ENCODE measurements around the gene CCDC12.
A peak's percentile ranks its signal among the peaks of the same experiment; 100 is the strongest.

Gene CCDC12

DNA sequence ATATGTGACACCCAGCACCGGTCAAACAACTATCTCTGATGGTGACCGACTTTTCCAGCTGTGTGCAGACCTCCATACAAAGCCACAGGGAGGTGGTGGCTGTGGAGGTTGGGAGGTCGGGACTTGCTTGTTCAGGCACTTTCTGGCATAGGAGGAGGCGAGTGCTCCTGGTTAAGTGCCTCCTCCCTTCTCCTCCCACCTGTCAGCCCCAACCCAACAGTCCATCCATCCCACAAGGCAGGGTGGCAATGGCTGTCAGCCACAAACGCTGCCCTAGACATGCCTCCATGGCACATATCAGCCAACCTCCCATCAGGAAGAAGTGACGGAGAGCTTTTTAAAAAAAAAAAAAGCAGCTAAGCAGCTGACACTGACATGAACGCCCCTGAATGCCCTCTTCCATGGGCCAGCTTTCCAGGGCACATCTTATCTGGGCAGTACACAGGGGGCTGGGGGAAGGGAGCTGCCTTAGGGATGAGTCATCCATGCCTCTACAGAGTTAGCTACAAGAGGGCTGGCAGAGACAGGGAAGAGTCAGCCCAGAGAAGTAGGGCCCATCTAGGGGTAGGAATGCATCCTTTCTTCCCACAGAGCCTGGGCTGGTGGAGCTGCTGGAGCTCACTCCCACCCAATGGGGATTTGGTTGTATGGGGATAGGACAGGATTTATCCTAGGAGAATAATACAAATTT, 41.2 kb downstream of the CCDC12 start:
- no peak for DNase-seq

GRCh38 chr3:46934498-46935167, 41.9 kb downstream of the CCDC12 start:
- no peak for DNase-seq

GRCh38 chr3:46934072-46934471, 42.5 kb downstream of the CCDC12 start:
- no peak for DNase-seq

DNA sequence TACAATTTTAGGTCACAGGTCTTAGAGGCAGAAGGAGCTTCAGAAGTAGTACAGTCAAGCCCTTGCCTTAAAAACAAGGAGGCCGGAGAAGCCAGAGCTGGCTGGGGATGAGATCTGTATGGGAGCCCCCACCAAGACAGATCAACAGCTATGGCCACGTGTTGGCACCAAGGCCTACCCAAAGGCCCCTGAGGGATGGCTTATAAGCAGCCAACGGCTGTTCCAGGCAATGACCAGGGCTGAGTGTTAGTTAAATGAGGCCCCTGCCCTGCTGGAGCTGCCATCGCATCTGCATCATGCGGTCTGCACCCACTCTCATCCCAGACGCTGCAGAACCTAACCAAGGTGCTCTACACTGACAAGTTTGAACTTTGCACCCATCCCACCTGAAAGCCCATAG, 43.3 kb downstream of the CCDC12 start:
- DNase-seq, result no peak

DNA sequence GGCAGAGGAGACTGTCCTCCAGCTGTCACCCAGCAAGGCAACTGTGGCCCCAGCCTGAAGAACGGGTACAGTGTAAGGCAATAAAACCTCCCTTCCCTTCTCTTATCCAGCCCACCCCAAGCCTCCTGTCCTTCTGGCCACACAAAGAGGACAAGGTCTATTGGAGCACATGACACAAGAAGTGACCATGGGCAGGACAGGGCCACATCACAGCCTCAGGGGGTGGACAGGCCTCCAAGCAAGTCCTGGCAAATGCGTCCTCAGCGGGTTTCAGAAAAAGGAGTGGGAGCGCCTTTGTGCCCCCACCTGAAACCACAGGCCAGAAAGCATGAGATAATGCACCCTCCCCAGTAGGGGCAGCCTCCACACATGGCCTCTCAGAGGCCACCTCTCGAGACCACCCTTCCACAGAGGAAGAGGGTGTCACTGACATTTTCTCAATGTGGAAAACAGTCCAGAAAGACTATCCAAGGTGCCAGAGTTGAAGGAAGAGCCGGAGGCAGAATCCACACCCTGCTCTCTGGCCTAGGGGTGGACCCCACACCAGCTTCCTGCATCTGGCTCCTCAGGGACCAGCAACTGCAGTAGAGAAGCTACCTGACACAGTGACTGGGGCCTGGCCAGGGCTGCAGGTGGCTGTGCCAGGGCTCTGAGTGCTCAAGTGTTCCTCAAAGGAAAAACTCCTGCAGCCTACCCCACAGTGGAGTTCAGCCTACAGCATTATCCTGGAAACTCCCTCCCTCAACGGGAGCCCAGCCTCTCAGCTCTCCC, 43.9 kb downstream of the CCDC12 start:
- DNase-seq, result no peak

DNA sequence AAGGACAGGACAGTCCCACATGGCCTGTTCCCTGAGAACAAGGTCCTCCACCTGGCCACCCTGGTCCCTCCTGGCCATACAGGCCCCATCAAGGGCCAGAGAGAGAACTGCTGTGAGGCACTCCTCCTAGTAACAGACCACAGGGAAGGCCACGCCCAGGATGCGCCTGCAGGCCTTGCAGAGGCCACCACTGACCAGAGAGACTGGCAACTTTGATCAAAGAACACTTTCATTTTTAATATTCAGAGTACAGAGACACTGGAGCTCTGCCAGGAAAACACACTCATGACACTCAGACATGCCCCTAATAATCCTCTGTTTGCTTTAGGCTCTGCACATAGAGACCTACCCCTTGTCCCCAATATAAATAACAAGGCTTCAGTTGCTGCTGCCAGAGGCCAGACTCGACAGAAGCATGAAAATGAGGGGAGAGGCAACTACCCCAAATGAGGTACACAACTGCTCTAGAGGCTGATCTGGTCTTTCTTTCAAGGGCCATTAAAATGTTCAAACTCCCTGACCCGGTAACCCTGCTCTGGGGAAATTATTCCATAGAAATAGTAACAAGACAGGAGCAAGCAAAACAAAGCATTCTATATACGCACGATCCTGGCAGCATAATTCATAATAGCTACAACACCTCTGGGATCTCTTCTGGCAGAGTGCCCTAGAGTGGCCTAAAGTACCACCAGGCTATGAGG, 44.8 kb downstream of the CCDC12 start:
- DNase-seq, result no peak

- DNase-seq, result no peak
These were observed 45.6 kb downstream of the CCDC12 start for GRCh38 chr3:46930945-46931403.

- no peak for DNase-seq
These were observed 46.2 kb downstream of the CCDC12 start for GRCh38 chr3:46930166-46930944.

- DNase-seq, result no peak
These were observed 47.2 kb downstream of the CCDC12 start for GRCh38 chr3:46929324-46929723.

DNA sequence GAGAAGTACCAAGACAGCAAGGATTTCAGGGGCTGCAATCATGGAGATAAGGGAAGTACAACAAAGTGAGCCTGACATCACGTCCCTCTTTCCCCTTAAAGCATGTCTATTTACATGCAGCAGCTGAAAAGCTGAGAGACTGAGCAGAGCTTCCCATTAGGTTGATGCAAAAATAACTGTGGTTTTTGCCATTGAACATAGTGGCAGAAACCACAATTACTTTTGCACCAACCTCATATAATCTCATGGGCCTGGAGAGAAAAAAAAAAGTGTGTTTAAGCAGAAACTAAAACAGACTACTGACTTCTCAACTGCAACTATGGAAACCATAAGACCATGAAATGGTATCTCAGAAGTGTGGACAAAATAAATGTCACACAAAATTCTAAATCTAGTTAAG, 48.3 kb downstream of the CCDC12 start:
- no peak for DNase-seq

- no peak for DNase-seq
These were observed 48.8 kb downstream of the CCDC12 start for GRCh38 chr3:46927718-46928073.

DNA sequence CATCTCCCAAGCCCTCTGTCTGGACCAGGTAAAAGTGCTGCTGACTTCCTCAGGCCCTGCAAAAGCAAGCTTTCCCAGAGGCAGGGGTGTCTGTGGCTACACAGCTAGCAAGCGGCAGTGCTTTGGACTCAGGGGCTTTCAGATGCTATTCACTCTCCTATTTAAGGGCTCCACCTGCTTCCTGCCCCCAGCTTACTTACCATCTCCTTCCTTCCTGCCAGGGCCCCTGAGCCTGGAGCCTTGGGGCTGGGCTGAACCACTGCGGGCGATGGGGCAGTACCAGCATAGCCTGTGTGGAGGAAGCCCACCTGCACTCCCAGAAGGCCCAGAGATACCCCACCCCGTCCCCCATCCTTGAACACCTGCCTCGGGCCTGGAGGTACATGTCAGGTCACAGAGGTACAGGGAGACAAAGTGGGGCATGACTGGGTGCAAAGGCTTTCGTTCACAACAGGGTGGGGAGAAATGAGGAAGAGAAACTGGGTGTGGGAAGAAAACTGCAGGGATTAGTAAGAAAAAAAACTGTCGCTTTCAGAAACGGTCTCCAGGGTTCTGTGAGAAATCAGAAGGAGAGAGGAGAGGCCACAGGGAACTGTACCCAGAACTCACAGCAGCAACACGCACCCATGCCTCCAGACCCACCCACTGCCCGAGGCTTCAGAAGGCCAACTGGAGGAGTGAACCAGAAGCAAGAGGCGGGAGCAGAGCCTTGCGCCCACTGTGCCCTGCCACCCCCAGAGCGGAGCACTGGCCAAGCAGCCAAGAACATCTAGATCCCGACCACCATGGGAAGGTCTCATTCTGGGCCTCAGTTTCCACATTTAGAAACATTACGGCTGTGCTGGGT, 49.5 kb downstream of the CCDC12 start:
- no peak for DNase-seq

DNA sequence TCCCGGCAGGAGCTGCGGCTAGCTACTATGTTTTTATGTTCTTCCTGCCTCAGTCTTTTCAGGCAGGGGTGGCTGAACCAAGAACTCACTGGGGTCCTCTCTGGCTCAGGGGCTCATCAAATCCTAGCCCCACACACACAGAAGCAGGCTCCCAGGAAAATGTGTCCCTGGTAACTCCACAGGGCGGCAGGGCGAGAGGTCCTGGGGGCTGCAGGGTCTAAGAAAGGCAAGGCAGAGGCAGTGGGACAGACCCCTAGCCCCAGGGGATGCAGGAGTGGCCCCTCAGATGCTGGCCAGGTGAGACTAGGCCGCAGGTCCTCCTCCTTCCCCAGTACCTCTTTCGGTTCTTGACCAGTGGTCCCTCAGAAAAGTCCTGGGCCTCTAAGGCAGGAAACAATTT, 50.1 kb downstream of the CCDC12 start:
- no peak for DNase-seq

DNA sequence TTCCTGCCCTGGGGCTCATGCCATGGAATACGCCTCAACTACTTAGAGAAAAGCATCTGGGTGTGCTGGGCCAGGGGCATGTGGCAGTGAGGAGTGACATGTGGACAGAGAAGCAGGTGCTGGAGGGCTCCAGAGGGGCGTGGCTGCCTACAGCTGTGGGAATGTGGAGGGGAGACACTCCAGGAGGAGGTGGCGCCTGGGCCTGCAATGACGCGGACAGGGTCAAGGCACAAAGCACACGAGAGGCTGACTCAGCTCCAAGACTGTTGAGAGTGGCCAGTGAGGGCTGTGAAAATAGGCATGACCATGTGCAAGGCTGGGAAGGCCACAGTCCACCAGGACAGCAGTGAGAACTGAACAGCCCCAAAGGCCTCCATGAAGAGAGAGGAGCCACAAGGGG, 50.5 kb downstream of the CCDC12 start:
- DNase-seq, result no peak

DNA sequence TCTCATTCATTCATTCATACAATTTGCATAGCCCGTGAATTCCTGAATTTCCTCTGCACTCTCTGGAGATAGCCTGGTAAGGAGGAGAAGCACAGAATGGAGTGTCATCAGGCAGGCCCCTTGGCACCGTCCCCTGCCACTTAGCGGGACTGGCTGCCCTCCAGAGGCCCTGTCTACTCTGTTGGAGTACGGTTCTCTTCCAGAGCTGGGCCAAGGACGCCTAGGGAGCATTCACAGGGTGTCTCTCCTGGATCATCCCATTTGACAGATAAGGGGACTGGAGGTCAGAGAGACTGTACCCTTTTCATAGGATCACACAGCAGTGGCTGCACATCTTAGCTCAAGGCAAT, 51.0 kb downstream of the CCDC12 start:
- no peak for DNase-seq

- no peak for DNase-seq
These were observed 51.5 kb downstream of the CCDC12 start for GRCh38 chr3:46924921-46925584.

- peak; percentile 29 for DNase-seq
These were observed 52.8 kb downstream of the CCDC12 start for GRCh38 chr3:46923559-46924350.

GRCh38 chr3:46922871-46923558, 53.5 kb downstream of the CCDC12 start:
- DNase-seq, result no peak

- DNase-seq, result no peak
These were observed 54.1 kb downstream of the CCDC12 start for GRCh38 chr3:46922426-46922825.

DNA sequence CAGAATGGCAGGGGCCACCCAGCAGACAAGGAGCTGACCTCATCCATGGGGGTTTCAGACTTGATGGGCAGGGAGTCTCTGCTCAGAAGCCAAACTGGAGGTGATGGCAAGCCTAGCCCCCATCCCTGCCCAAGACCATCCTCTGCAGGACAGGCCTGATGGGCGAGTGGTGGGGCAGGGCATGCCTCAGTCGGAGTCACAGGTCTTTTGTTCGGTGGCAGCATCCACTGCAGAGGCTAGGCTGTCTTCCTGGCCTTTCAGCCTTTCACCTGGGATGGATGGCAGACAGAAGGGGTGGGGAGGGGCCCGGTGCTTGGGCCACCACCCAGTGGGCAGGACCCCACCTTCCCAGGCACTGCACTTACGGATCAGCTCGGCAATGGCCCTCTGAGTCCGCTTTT, 54.7 kb downstream of the CCDC12 start:
- DNase-seq, result no peak
